HepG2 (cell line): ENCODE results near the gene MRPL2. TPM values are rescaled to one million over a fixed set of nuclear protein-coding genes. Genes with fewer than 3 reads are reported as not detected.

Experiments
- ARHGAP35 ChIP-seq: sonication (generic); formaldehyde crosslinking; IDR thresholded peaks from 2 replicates; pipeline ENCODE4 v1.9.0; 2022; ENCODE audit warnings: mild to moderate bottlenecking, inconsistent platforms, moderate library complexity, missing genetic modification reagents, borderline replicate concordance
- ASH2L ChIP-seq: fragments of 300-600, 200-600 bp; sonication (generic); IDR thresholded peaks from 2 replicates; pipeline ENCODE4 v1.7.0; 2017; ENCODE audit warnings: low read depth, mild to moderate bottlenecking, moderate library complexity, mixed read lengths, low read length; ENCODE audit not compliant: insufficient read length
- CHD2 ChIP-seq: IDR thresholded peaks from 2 replicates; pipeline ENCODE4 v1.6.1; 2011; ENCODE audit warnings: low read depth, low read length, improper control_type of control experiment
- FOXA1 ChIP-seq, 2 experiments: fragments of 450-650 bp in 1 of 2; sonication (generic) in 1 of 2; formaldehyde crosslinking in 1 of 2; IDR thresholded peaks; 2 replicates each; pipeline versions ENCODE4 v1.4.0 to v1.6.1; 2016 to 2020; ENCODE audit warnings: missing genetic modification reagents in 1 of 2
- FOXO1 ChIP-seq: sonication (generic); formaldehyde crosslinking; IDR thresholded peaks from 2 replicates; pipeline ENCODE4 v1.4.0; 2020; ENCODE audit warnings: missing genetic modification reagents
- HDAC6 ChIP-seq: fragments of 200-600 bp; sonication (generic); IDR thresholded peaks from 2 replicates; pipeline ENCODE4 v1.7.0; 2017; ENCODE audit warnings: mild to moderate bottlenecking, antibody characterized with exemption, low read length, low read depth
- HHEX ChIP-seq: IDR thresholded peaks from 2 replicates; pipeline ENCODE4 v1.6.1; 2016; ENCODE audit warnings: control low read depth
- HMG20B ChIP-seq: conservative IDR thresholded peaks from 2 replicates; pipeline ENCODE4 v1.6.1; 2016; ENCODE audit warnings: missing genetic modification reagents, missing compliant biosample characterization
- JUN ChIP-seq: sonication (generic); formaldehyde crosslinking; IDR thresholded peaks from 2 replicates; pipeline ENCODE4 v1.4.0; 2020; ENCODE audit warnings: mild to moderate bottlenecking, missing genetic modification reagents
- MAFF ChIP-seq: IDR thresholded peaks from 2 replicates; pipeline ENCODE4 v1.6.1; 2011; ENCODE audit warnings: low read depth, low read length, improper control_type of control experiment
- NFE2L2 ChIP-seq: fragments of 150-350 bp; IDR thresholded peaks from 2 replicates; pipeline ENCODE4 v1.6.1; 2014; ENCODE audit warnings: low read length
- SMC3 ChIP-seq: IDR thresholded peaks from 2 replicates; pipeline ENCODE4 v1.6.1; 2011; ENCODE audit warnings: low read length, improper control_type of control experiment
- SOX5 ChIP-seq: IDR thresholded peaks from 2 replicates; pipeline ENCODE4 v1.6.1; 2016; ENCODE audit warnings: borderline replicate concordance
- TP53 ChIP-seq: sonication (generic); formaldehyde crosslinking; conservative IDR thresholded peaks from 2 replicates; pipeline ENCODE4 v1.4.0; 2020; ENCODE audit warnings: missing genetic modification reagents
- ZC3H13 ChIP-seq: sonication (generic); formaldehyde crosslinking; IDR thresholded peaks from 2 replicates; pipeline ENCODE4 v1.8.1; 2023; ENCODE audit warnings: mild to moderate bottlenecking, missing genetic modification reagents, moderate library complexity
- ZNF251 ChIP-seq: sonication (generic); formaldehyde crosslinking; IDR thresholded peaks from 2 replicates; pipeline ENCODE4 v1.9.0; 2021; ENCODE audit warnings: mild to moderate bottlenecking, missing genetic modification reagents
- ZNF292 ChIP-seq: sonication (generic); formaldehyde crosslinking; IDR thresholded peaks from 2 replicates; pipeline ENCODE4 v1.8.1; 2022; ENCODE audit warnings: mild to moderate bottlenecking, low read depth, missing genetic modification reagents, borderline replicate concordance
- ZNF382 ChIP-seq: sonication (generic); formaldehyde crosslinking; IDR thresholded peaks from 2 replicates; pipeline ENCODE4 v1.5.0; 2020; ENCODE audit warnings: missing genetic modification reagents, mild to moderate bottlenecking, borderline replicate concordance
- ZNF460 ChIP-seq: sonication (generic); formaldehyde crosslinking; IDR thresholded peaks from 2 replicates; pipeline ENCODE4 v1.5.1; 2020; ENCODE audit warnings: missing genetic modification reagents, mild to moderate bottlenecking, borderline replicate concordance
- ZNF83 ChIP-seq: sonication (generic); formaldehyde crosslinking; IDR thresholded peaks from 2 replicates; pipeline ENCODE4 v1.4.0; 2020; ENCODE audit warnings: missing genetic modification reagents, mild to moderate bottlenecking, borderline replicate concordance
- polyA plus RNA-seq, 8 experiments: library from polyadenylated mRNA; depleted of rRNA in 3 of 8; stranded (reverse) in 7 of 8; unstranded in 1 of 8; fragments of >200 nt; fragmentation: Illumina TruSeq in 4 of 8; extraction: Trizol in 4 of 8; gene quantifications; 2 replicates each; pipeline versions ENCODE4 v1.2.1 to v1.2.3, GENCODE V29; 2011 to 2016; ENCODE audit warnings: low read depth in 4 of 8, missing spikeins in 1 of 8, mixed read lengths in 1 of 8; ENCODE audit not compliant: insufficient read depth in 1 of 8
- total RNA-seq, 5 experiments: library from RNA; depleted of rRNA; stranded (reverse); fragments of >200 nt; fragmentation: Illumina TruSeq; extraction: Trizol; gene quantifications; 2 replicates each; pipeline ENCODE4 v1.2.3, GENCODE V29; 2016; ENCODE audit warnings: low read depth in 1 of 5
- TF ChIP-seq, protein P1 (sequence below): IDR thresholded peaks from 2 replicates; pipeline ENCODE4 v1.6.1; 2016; ENCODE audit warnings: control low read depth
- TF ChIP-seq, protein P2 (sequence below): sonication (generic); formaldehyde crosslinking; IDR thresholded peaks from 2 replicates; pipeline ENCODE4 v1.8.1; 2023; ENCODE audit warnings: missing genetic modification reagents, inconsistent platforms, borderline replicate concordance
- TF ChIP-seq, protein P3 (sequence below): sonication (generic); formaldehyde crosslinking; IDR thresholded peaks from 2 replicates; pipeline ENCODE4 v1.4.0; 2020; ENCODE audit warnings: low read depth, missing genetic modification reagents
- TF ChIP-seq, protein P4 (sequence below): sonication (generic); formaldehyde crosslinking; IDR thresholded peaks from 2 replicates; pipeline ENCODE4 v1.4.0; 2020; ENCODE audit warnings: mild to moderate bottlenecking, missing genetic modification reagents

Gene MRPL2
- total and polyA plus RNA-seq, 2 of the 13 experiments (the other 11 are each of a cell fraction or from before 2014, with no cell fraction given) = 56.8 to 65.6 TPM

DNA sequence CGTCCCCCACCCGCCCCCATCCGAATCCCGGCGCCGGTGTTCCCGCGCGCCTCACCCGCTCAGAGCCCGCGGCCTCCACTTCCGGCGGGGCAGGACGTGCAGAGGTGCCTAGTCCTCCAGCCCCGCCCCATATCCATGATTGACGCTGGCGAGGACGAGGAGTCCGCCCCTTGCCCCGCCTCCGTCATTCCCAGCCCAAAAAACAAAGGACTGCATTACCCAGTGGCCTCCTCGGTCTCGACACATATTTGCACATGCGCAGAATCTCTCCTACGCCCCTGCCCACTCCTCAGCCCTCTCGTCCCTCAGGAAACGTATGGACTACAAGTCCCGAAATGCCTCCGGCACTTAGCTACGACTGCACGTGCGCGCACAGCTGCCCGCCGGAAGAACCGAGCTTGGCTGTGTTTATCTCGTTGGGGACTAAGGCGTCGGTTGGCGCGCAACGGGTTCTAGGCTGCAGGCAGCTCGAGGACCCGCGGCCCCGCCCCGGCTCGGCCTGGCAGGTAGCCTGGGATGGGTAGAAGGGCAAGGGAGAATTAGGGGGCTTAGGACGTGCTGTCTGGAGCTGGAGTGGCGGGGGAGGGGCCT is 45.3 kb downstream of the MRPL2 start, which contains the start of the genes KLHDC3 and MEA1 (continued):
- TF ChIP-seq, protein P1, sequence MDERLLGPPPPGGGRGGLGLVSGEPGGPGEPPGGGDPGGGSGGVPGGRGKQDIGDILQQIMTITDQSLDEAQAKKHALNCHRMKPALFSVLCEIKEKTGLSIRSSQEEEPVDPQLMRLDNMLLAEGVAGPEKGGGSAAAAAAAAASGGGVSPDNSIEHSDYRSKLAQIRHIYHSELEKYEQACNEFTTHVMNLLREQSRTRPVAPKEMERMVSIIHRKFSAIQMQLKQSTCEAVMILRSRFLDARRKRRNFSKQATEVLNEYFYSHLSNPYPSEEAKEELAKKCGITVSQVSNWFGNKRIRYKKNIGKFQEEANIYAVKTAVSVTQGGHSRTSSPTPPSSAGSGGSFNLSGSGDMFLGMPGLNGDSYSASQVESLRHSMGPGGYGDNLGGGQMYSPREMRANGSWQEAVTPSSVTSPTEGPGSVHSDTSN (CRISPR knock-in tag) = peak; percentile 95
- peak; percentile 30; the same call in 1 of the 2 replicates for TF ChIP-seq JUN (CRISPR knock-in tag)
- no peak for TF ChIP-seq SMC3
- TF ChIP-seq HDAC6 = no peak
- peak; percentile 57 for TF ChIP-seq ASH2L
- no peak for TF ChIP-seq TP53
- no peak for TF ChIP-seq FOXA1 (IDR thresholded peaks at IDR 0.05)
- peak; percentile 66 for TF ChIP-seq FOXA1 (CRISPR knock-in tag; IDR thresholded peaks at IDR 0.05)
- TF ChIP-seq, protein P2, sequence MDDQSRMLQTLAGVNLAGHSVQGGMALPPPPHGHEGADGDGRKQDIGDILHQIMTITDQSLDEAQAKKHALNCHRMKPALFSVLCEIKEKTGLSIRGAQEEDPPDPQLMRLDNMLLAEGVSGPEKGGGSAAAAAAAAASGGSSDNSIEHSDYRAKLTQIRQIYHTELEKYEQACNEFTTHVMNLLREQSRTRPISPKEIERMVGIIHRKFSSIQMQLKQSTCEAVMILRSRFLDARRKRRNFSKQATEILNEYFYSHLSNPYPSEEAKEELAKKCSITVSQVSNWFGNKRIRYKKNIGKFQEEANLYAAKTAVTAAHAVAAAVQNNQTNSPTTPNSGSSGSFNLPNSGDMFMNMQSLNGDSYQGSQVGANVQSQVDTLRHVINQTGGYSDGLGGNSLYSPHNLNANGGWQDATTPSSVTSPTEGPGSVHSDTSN (CRISPR knock-in tag) = 0 out of 2 replicates have a peak, but pooled peaks have one; percentile 20
- TF ChIP-seq MAFF = 0 out of 2 replicates have a peak, but pooled peaks have one; percentile 30
- no peak for TF ChIP-seq ZNF460 (CRISPR knock-in tag)
- TF ChIP-seq HMG20B = 0 out of 2 replicates have a peak, but pooled peaks have one; percentile 18
- TF ChIP-seq, protein P3, sequence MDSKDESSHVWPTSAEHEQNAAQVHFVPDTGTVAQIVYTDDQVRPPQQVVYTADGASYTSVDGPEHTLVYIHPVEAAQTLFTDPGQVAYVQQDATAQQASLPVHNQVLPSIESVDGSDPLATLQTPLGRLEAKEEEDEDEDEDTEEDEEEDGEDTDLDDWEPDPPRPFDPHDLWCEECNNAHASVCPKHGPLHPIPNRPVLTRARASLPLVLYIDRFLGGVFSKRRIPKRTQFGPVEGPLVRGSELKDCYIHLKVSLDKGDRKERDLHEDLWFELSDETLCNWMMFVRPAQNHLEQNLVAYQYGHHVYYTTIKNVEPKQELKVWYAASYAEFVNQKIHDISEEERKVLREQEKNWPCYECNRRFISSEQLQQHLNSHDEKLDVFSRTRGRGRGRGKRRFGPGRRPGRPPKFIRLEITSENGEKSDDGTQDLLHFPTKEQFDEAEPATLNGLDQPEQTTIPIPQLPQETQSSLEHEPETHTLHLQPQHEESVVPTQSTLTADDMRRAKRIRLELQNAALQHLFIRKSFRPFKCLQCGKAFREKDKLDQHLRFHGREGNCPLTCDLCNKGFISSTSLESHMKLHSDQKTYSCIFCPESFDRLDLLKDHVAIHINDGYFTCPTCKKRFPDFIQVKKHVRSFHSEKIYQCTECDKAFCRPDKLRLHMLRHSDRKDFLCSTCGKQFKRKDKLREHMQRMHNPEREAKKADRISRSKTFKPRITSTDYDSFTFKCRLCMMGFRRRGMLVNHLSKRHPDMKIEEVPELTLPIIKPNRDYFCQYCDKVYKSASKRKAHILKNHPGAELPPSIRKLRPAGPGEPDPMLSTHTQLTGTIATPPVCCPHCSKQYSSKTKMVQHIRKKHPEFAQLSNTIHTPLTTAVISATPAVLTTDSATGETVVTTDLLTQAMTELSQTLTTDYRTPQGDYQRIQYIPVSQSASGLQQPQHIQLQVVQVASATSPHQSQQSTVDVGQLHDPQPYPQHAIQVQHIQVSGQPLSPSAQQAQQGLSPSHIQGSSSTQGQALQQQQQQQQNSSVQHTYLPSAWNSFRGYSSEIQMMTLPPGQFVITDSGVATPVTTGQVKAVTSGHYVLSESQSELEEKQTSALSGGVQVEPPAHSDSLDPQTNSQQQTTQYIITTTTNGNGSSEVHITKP (CRISPR knock-in tag) = peak; percentile 70; the same call in 1 of the 2 replicates
- peak; percentile 40; the same call in 1 of the 2 replicates for TF ChIP-seq HHEX (CRISPR knock-in tag)
- TF ChIP-seq ZNF83 (CRISPR knock-in tag) = peak; percentile 29; the same call in 1 of the 2 replicates
- TF ChIP-seq ZC3H13 (CRISPR knock-in tag) = 0 out of 2 replicates have a peak, but pooled peaks have one; percentile 12
- TF ChIP-seq FOXO1 (CRISPR knock-in tag) = peak; percentile 93
- no peak for TF ChIP-seq NFE2L2
- TF ChIP-seq ZNF292 = no peak
- peak; percentile 18 for TF ChIP-seq SOX5 (CRISPR knock-in tag)
- TF ChIP-seq CHD2 = peak; percentile 14; the same call in 1 of the 2 replicates
- TF ChIP-seq ARHGAP35 (CRISPR knock-in tag) = 0 out of 2 replicates have a peak, but pooled peaks have one; percentile 80
- TF ChIP-seq, protein P4, sequence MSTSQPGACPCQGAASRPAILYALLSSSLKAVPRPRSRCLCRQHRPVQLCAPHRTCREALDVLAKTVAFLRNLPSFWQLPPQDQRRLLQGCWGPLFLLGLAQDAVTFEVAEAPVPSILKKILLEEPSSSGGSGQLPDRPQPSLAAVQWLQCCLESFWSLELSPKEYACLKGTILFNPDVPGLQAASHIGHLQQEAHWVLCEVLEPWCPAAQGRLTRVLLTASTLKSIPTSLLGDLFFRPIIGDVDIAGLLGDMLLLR (CRISPR knock-in tag) = peak; percentile 74; the same call in 1 of the 2 replicates
- no peak for TF ChIP-seq ZNF382 (CRISPR knock-in tag)
- no peak for TF ChIP-seq ZNF251
